ENCODE measurements around the gene RNF149.

Gene RNF149

GRCh38 chr2:101295895-101296294, 12.6 kb downstream of the RNF149 start:
- Histone ChIP-seq H3K9me3 (ENCODE audit: severe bottlenecking) (no peaks in the 10 kb centered on the region), H3K27ac (ENCODE audit: poor library complexity, severe bottlenecking) (no peak overlapping the region), H3K4me3 (ENCODE audit: severe bottlenecking) (no peak overlapping the region), H3K4me1 (ENCODE audit: insufficient read depth, poor library complexity, severe bottlenecking) (no peaks in the 10 kb centered on the region), H3K36me3 (ENCODE audit: low read depth) (peaks cover 54% of the 10 kb centered on the region), H3K27me3 (ENCODE audit: insufficient read depth, poor library complexity, severe bottlenecking) (no peaks in the 10 kb centered on the region)
- no peak for TF ChIP-seq CTCF (IDR thresholded peaks at IDR 0.05; ENCODE audit: poor library complexity, severe bottlenecking)
- no peak for DNase-seq (ENCODE audit: low spot score)
- no peak for ATAC-seq (ENCODE audit: low read depth)

GRCh38 chr2:101294861-101295260, 13.6 kb downstream of the RNF149 start:
- TF ChIP-seq CTCF (IDR thresholded peaks at IDR 0.05; ENCODE audit: poor library complexity, severe bottlenecking), result no peak
- no peaks in the 10 kb centered on the region for H3K4me1 ChIP-seq (ENCODE audit: insufficient read depth, poor library complexity, severe bottlenecking)
- ATAC-seq (ENCODE audit: low read depth) (no peak), DNase-seq (ENCODE audit: low spot score) (no peak)
- no peak overlapping the region for H3K4me3 ChIP-seq (ENCODE audit: severe bottlenecking)
- peaks cover 64% of the 10 kb centered on the region for H3K36me3 ChIP-seq (ENCODE audit: low read depth)
- H3K27me3 ChIP-seq (ENCODE audit: insufficient read depth, poor library complexity, severe bottlenecking), result no peaks in the 10 kb centered on the region
- H3K9me3 ChIP-seq (ENCODE audit: severe bottlenecking), result no peaks in the 10 kb centered on the region
- no peak overlapping the region for H3K27ac ChIP-seq (ENCODE audit: poor library complexity, severe bottlenecking)

GRCh38 chr2:101293544-101293943, 15.0 kb downstream of the RNF149 start:
- H3K27me3 ChIP-seq (ENCODE audit: insufficient read depth, poor library complexity, severe bottlenecking), result no peaks in the 10 kb centered on the region
- ATAC-seq (ENCODE audit: low read depth) (no peak), DNase-seq (ENCODE audit: low spot score) (no peak)
- no peaks in the 10 kb centered on the region for H3K4me1 ChIP-seq (ENCODE audit: insufficient read depth, poor library complexity, severe bottlenecking)
- H3K27ac ChIP-seq (ENCODE audit: poor library complexity, severe bottlenecking), result no peak overlapping the region
- no peak overlapping the region for H3K4me3 ChIP-seq (ENCODE audit: severe bottlenecking)
- no peak for TF ChIP-seq CTCF (IDR thresholded peaks at IDR 0.05; ENCODE audit: poor library complexity, severe bottlenecking)
- peaks cover 74% of the 10 kb centered on the region for H3K36me3 ChIP-seq (ENCODE audit: low read depth)
- H3K9me3 ChIP-seq (ENCODE audit: severe bottlenecking), result no peaks in the 10 kb centered on the region

GRCh38 chr2:101291973-101292372, 16.5 kb downstream of the RNF149 start:
- H3K36me3 ChIP-seq (ENCODE audit: low read depth), result peaks cover 82% of the 10 kb centered on the region
- ATAC-seq (ENCODE audit: low read depth), result no peak
- DNase-seq (ENCODE audit: low spot score), result no peak
- no peaks in the 10 kb centered on the region for H3K4me1 ChIP-seq (ENCODE audit: insufficient read depth, poor library complexity, severe bottlenecking)
- H3K27ac ChIP-seq (ENCODE audit: poor library complexity, severe bottlenecking), result no peak overlapping the region
- no peaks in the 10 kb centered on the region for H3K27me3 ChIP-seq (ENCODE audit: insufficient read depth, poor library complexity, severe bottlenecking)
- H3K4me3 ChIP-seq (ENCODE audit: severe bottlenecking), result no peak overlapping the region
- H3K9me3 ChIP-seq (ENCODE audit: severe bottlenecking), result no peaks in the 10 kb centered on the region
- TF ChIP-seq CTCF (IDR thresholded peaks at IDR 0.05; ENCODE audit: poor library complexity, severe bottlenecking), result no peak

GRCh38 chr2:101290711-101291110, 17.8 kb downstream of the RNF149 start:
- Histone ChIP-seq H3K36me3 (ENCODE audit: low read depth) (peaks cover 95% of the 10 kb centered on the region), H3K27ac (ENCODE audit: poor library complexity, severe bottlenecking) (no peak overlapping the region), H3K4me1 (ENCODE audit: insufficient read depth, poor library complexity, severe bottlenecking) (no peaks in the 10 kb centered on the region), H3K4me3 (ENCODE audit: severe bottlenecking) (no peak overlapping the region), H3K9me3 (ENCODE audit: severe bottlenecking) (no peaks in the 10 kb centered on the region), H3K27me3 (ENCODE audit: insufficient read depth, poor library complexity, severe bottlenecking) (no peaks in the 10 kb centered on the region)
- ATAC-seq (ENCODE audit: low read depth) (no peak), DNase-seq (ENCODE audit: low spot score) (no peak)
- TF ChIP-seq CTCF (IDR thresholded peaks at IDR 0.05; ENCODE audit: poor library complexity, severe bottlenecking), result no peak

Measured in RWPE2 (cell line).